GM23248 (cell line): ENCODE data around the gene PCDHGA4. TPM values are rescaled to one million over a fixed set of nuclear protein-coding genes. Genes with fewer than 3 reads are reported as not detected.
"Not testable (repeated sequence)": the region's sequence is repeated elsewhere in the genome, so short reads cannot be mapped to it uniquely, and the experiment has no call there.

ENCODE experiments used
- DNase-seq: peaks from one replicate; pipeline ENCODE4 v3.0.0-alpha.2; 2015
- H2AFZ ChIP-seq: fragments of 200-600 bp; sonication (generic); 2 replicates; pipeline ENCODE4 v1.6.1; 2016; ENCODE audit warnings: antibody characterized with exemption
- H3F3A ChIP-seq: fragments of 200-600 bp; sonication (generic); 2 replicates; pipeline ENCODE4 v1.6.1; 2016; ENCODE audit warnings: mild to moderate bottlenecking, antibody characterized with exemption, mixed run types; ENCODE audit not compliant: insufficient read depth
- H3K27ac ChIP-seq: fragments of 200-600 bp; sonication (generic); 2 replicates; pipeline ENCODE4 v1.5.1; 2016; ENCODE audit warnings: mild to moderate bottlenecking
- H3K27me3 ChIP-seq: fragments of 200-600 bp; sonication (generic); replicated peaks from 2 replicates; pipeline ENCODE4 v1.6.1; 2016; ENCODE audit warnings: mild to moderate bottlenecking; ENCODE audit not compliant: insufficient read depth
- H3K36me3 ChIP-seq: fragments of 200-600 bp; sonication (generic); 2 replicates; pipeline ENCODE4 v1.6.1; 2016; ENCODE audit warnings: low read depth, mild to moderate bottlenecking
- H3K4me1 ChIP-seq: fragments of 200-600 bp; sonication (generic); 2 replicates; pipeline ENCODE4 v1.6.1; 2016; ENCODE audit warnings: mild to moderate bottlenecking; ENCODE audit not compliant: insufficient read depth
- H3K4me2 ChIP-seq: fragments of 200-600 bp; sonication (generic); one replicate; pipeline ENCODE4 v1.6.1; 2016; ENCODE audit warnings: mild to moderate bottlenecking; ENCODE audit not compliant: unreplicated experiment
- H3K4me3 ChIP-seq: fragments of 200-600 bp; sonication (generic); 2 replicates; pipeline ENCODE4 v1.5.1; 2016; ENCODE audit warnings: mild to moderate bottlenecking
- H3K79me2 ChIP-seq: fragments of 200-600 bp; sonication (generic); 2 replicates; pipeline ENCODE4 v1.6.1; 2016; ENCODE audit warnings: mild to moderate bottlenecking; ENCODE audit not compliant: insufficient read depth
- H3K9ac ChIP-seq: fragments of 200-600 bp; sonication (generic); 2 replicates; pipeline ENCODE4 v1.6.1; 2016; ENCODE audit warnings: mild to moderate bottlenecking
- H3K9me2 ChIP-seq: fragments of 200-600 bp; sonication (generic); 2 replicates; pipeline ENCODE4 v1.6.1; 2016; ENCODE audit warnings: mixed run types, mild to moderate bottlenecking, moderate library complexity; ENCODE audit not compliant: insufficient read depth
- H3K9me3 ChIP-seq: fragments of 200-600 bp; sonication (generic); one replicate; pipeline ENCODE4 v1.6.1; 2017; ENCODE audit warnings: low read depth
- H4K20me1 ChIP-seq: fragments of 200-600 bp; sonication (generic); 2 replicates; pipeline ENCODE4 v1.6.0; 2016; ENCODE audit not compliant: insufficient read depth
- EZH2 ChIP-seq: fragments of 200-600 bp; sonication (generic); IDR thresholded peaks from 2 replicates; pipeline ENCODE4 v1.6.1; 2018; ENCODE audit warnings: antibody characterized with exemption, mild to moderate bottlenecking; ENCODE audit not compliant: insufficient read depth, poor library complexity, severe bottlenecking
- EZH2phosphoT487 ChIP-seq: fragments of 200-600 bp; sonication (generic); IDR thresholded peaks from 2 replicates; pipeline ENCODE4 v1.6.1; 2018; ENCODE audit warnings: antibody characterized with exemption, moderate library complexity, mild to moderate bottlenecking, low read depth; ENCODE audit not compliant: insufficient read depth
- WGBS, 2 experiments: methylation state at CpG; one replicate each; pipeline ENCODE4 v1.1.6; 2015 to 2017; ENCODE audit warnings: low lambda C conversion rate in 2 of 2, low coverage in 1 of 2; ENCODE audit errors: missing lambda C conversion rate in 2 of 2; 5-methylcytosine and 5-hydroxymethylcytosine counted together
- in situ Hi-C: fragments of 300-500 bp; cut with MboI; formaldehyde crosslinking; loops from 2 replicates; pipeline ENCODE4 v1.15.0; 2020
- polyA plus RNA-seq: library from polyadenylated mRNA; unstranded; fragments of >200 nt; fragmentation: Nextera tagmentation; extraction: Ambion mirVana; gene quantifications from 2 replicates; pipeline ENCODE4 v1.2.1, GENCODE V29; 2016
- total RNA-seq: library from RNA; depleted of rRNA; stranded (reverse); fragments of >200 nt; shearing (Covaris generic); gene quantifications from 2 replicates; pipeline ENCODE4 v1.2.3, GENCODE V29; 2014

The PCDHGA4 gene
- total and polyA plus RNA-seq, 2 experiments from 2014 or later, result 8.6 to 10.8 TPM

GRCh38 chr5:141371572-141372475 lies 17.0 kb downstream of the PCDHGA4 start:
- Histone ChIP-seq H3K27ac (no peak overlapping the region), H3K4me3 (no peak overlapping the region), H3K9me2 (no peaks in the 10 kb centered on the region), H3K9me3 (no peaks in the 10 kb centered on the region), H3K4me1 (no peaks in the 10 kb centered on the region), H2AFZ (no peak overlapping the region), H3K79me2 (no peaks in the 10 kb centered on the region), H3F3A (no peaks in the 10 kb centered on the region), H3K4me2 (no peak overlapping the region), H3K9ac (no peak overlapping the region), H4K20me1 (no peaks in the 10 kb centered on the region), H3K27me3 (no peaks in the 10 kb centered on the region), H3K36me3 (no peaks in the 10 kb centered on the region)
- WGBS, 2 experiments, result 49 to 52% methylated on average over 59 to 68 of the region's 69 CpGs
- in situ Hi-C loops, result no loop called here
- TF ChIP-seq EZH2 (no peak), EZH2phosphoT487 (no peak)
- DNase-seq, result no peak

DNA sequence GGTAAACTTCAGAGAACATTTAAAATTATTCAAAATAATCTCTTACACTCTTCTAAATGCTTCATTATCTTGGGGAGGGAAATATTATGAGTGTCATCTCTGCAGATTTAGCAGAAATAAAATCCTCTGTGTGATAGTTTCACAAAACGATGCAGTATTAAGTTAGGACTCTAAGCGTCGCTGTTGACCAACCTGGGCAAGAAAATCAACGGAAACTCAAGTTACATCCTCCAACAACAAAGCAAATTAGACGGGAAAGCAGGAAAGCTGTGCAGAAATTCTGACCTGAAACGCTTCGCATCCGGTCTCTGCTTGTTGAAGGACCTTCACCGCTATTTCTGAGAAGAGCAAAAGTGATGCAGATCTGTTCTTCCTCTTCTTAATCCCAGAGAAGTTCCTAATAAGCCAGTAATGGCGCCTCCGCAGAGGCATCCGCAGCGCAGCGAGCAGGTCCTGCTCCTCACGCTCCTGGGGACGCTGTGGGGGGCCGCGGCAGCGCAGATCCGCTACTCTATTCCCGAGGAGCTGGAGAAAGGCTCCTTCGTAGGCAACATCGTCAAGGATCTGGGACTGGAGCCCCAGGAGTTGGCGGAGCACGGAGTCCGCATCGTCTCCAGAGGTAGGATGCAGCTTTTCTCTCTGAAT lies 19.0 kb downstream of the PCDHGA4 start, which contains the start of gene PCDHGA6:
Gene PCDHGA6, plus strand, starts transcription at position 219 of the 645 bp plus-strand sequence. Its CDS starts 193 bp downstream, at position 412.
- H2AFZ ChIP-seq, result peak within 1 kb of the TSS; percentile 92
- H3K4me3 ChIP-seq, result peak within 1 kb of the TSS; percentile 77
- H3K4me2 ChIP-seq, result peak within 1 kb of the TSS; percentile 80
- no peaks in the 10 kb centered on the region for H3K9me2 ChIP-seq
- H4K20me1 ChIP-seq, result no peaks in the 10 kb centered on the region
- H3K9ac ChIP-seq, result peak within 1 kb of the TSS; percentile 67
- H3K27ac ChIP-seq, result peak within 1 kb of the TSS; percentile 44
- 13 to 20% methylated on average over 27 of the region's 27 CpGs for WGBS, 2 experiments
- TF ChIP-seq EZH2phosphoT487 (no peak), EZH2 (no peak)
- H3K27me3 ChIP-seq, result no peaks in the 10 kb centered on the region
- DNase-seq, result peak; percentile 64
- no peaks in the 10 kb centered on the region for H3F3A ChIP-seq
- no peaks in the 10 kb centered on the region for H3K79me2 ChIP-seq
- in situ Hi-C loops, result no loop called here
- H3K4me1 ChIP-seq, result no peaks in the 10 kb centered on the region
- H3K36me3 ChIP-seq, result no peaks in the 10 kb centered on the region
- H3K9me3 ChIP-seq, result no peaks in the 10 kb centered on the region

DNA sequence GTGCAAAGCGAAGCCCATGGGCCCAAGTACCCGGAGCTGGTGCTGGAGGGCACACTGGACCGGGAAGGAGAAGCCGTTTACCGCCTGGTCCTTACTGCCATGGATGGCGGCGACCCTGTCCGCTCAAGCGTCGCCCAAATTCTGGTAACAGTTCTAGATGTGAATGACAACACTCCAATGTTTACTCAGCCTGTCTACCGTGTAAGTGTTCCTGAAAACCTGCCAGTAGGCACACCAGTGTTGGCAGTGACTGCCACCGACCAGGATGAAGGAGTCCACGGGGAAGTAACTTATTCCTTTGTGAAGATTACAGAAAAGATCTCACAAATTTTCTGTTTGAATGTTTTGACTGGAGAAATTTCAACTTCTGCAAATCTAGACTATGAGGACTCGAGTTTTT lies 19.8 kb downstream of the PCDHGA4 start:
- in situ Hi-C loops, result no loop called here
- H2AFZ ChIP-seq, result peak overlapping the region; percentile 92
- H3K4me2 ChIP-seq, result peak overlapping the region; percentile 80
- no peak overlapping the region for H3K9ac ChIP-seq
- no peak for DNase-seq
- H3K9me3 ChIP-seq, result no peaks in the 10 kb centered on the region
- H3K79me2 ChIP-seq, result no peaks in the 10 kb centered on the region
- no peaks in the 10 kb centered on the region for H3K36me3 ChIP-seq
- H3K4me1 ChIP-seq, result no peaks in the 10 kb centered on the region
- no peaks in the 10 kb centered on the region for H4K20me1 ChIP-seq
- TF ChIP-seq EZH2 (no peak), EZH2phosphoT487 (no peak)
- H3F3A ChIP-seq, result no peaks in the 10 kb centered on the region
- no peak overlapping the region for H3K27ac ChIP-seq
- H3K4me3 ChIP-seq, result peak overlapping the region; percentile 77
- WGBS, 2 experiments, result 53 to 61% methylated on average over 14 of the region's 14 CpGs
- H3K9me2 ChIP-seq, result no peaks in the 10 kb centered on the region
- no peaks in the 10 kb centered on the region for H3K27me3 ChIP-seq

DNA sequence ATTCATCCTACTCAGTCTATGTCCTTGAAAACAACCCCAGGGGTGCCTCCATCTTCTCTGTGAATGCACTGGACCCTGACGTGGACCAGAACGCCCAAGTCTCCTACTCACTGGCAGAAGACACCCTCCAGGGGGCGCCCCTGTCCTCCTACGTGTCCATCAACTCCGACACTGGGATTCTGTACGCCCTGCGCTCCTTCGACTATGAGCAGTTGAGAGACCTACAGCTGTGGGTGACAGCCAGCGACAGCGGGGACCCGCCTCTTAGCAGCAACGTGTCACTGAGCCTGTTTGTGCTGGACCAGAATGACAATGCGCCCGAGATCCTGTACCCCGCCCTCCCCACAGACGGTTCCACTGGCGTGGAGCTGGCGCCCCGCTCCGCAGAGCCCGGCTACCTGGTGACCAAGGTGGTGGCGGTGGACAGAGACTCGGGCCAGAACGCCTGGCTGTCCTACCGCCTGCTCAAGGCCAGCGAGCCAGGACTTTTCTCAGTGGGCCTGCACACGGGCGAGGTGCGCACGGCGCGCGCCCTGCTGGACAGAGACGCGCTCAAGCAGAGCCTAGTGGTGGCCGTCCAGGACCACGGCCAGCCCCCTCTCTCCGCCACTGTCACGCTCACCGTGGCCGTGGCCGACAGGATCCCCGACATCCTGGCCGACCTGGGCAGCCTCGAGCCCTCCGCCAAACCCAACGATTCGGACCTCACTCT lies 20.8 kb downstream of the PCDHGA4 start:
- H3K4me3 ChIP-seq, H3K9me3 ChIP-seq, in situ Hi-C loops, H3K27me3 ChIP-seq, H3K4me2 ChIP-seq, H3K9ac ChIP-seq, H4K20me1 ChIP-seq, DNase-seq, H2AFZ ChIP-seq, H3K79me2 ChIP-seq, H3F3A ChIP-seq, H3K36me3 ChIP-seq, H3K27ac ChIP-seq, H3K9me2 ChIP-seq, H3K4me1 ChIP-seq: not testable (repeated sequence)
- 53 to 66% methylated on average over 32 to 34 of the region's 48 CpGs for WGBS, 2 experiments
